TTC549 (cell line): ENCODE data around the gene NPHP4.

ENCODE experiments used
- FAIRE-seq: peaks from 2 replicates; lab custom pipeline; 2012; peaks lifted over from hg19 to GRCh38; lab: Jason Lieb, UNC

Gene NPHP4

DNA sequence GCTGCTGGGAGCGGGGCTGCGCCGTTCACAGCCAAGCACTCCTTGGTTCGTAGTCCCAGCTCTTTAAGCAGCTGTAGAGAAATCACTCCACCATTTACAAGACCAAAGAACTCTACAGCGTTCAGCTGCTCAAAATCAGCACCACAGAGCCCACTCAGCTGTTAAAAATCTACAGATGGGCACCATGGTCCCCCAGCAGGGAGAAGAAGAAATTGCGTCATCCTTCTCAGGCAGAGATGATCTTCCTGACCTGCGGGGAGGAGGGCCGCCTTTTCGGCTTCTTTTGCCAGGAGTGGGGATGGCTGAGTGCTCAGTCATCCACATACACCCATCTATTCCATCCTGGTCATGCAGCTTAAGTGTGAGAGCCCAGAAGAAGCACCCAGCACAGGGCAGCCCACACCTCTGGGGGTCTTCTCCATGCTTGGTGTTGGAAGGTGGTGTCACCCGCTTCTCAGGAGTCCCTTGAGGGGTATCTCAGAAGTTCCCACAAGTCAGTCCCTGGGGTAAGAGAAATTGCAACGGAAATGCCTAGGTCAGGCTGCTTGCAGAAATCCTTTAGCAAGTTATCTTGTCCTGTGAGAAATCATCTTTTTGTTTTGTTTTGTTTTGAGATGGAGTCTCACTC, 163.8 kb downstream of the NPHP4 start:
- FAIRE-seq, result no peak

DNA sequence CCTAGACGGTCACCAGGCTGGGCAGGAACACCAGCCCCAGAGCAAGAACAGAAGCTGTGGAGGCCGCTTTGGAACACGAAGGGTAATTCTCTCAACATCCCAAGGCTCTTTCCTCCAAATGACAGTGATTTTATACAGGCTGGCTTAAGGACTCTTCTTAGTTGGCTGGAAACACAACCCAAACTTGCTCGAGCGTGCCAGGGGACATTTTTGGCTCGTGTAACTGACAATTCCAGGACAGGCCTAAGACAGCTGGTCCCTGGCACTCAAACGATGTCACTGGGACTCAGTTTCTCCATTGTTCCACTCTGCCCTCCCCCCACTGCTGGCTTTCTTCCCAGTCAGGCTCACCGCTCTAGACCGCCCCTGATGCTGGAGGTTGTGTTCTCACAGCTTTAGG, 164.7 kb downstream of the NPHP4 start:
- no peak for FAIRE-seq

GRCh38 chr1:5826601-5827000, 165.6 kb downstream of the NPHP4 start:
- FAIRE-seq, result no peak

DNA sequence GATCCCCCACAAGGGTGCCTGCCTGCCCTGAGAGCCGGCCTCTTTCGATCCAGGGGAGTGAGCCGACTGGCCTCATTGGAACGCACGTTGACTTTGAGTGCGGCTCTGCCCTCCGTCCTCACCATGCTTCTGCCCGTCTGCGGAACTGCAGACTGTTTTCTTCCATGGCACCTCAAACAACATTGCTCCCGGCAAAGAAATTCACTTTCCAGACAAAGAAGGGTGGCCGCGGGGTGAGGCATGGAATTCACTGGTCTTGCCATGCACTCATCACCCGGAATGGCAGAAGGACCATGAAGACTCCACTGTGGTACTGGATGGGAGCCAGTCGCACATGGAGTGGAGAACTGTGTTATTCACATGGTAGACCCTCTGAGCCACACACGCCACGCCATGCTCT, 169.5 kb downstream of the NPHP4 start:
- FAIRE-seq, result no peak

DNA sequence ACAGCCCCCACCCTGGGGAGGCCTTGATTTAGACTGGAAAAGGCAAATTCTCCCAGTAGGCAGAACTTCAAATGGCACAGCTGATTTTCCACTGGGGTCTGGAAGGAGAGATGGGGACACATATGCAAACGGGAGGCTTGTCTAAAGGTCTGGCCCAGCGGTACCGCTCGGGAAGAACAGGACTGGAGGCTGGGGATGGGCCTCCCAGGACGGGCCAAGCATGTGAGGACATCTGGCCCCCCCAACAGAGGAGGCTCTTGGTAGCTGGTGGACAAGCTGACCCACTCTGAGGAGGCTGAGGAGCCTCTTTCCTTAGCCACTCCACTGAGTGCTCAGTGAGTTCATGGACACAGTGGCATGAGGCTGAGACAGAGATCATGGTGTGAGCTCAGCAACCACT, 170.0 kb downstream of the NPHP4 start:
- no peak for FAIRE-seq

- no peak for FAIRE-seq
Measured at GRCh38 chr1:5821540-5822176, 170.6 kb downstream of the NPHP4 start.

DNA sequence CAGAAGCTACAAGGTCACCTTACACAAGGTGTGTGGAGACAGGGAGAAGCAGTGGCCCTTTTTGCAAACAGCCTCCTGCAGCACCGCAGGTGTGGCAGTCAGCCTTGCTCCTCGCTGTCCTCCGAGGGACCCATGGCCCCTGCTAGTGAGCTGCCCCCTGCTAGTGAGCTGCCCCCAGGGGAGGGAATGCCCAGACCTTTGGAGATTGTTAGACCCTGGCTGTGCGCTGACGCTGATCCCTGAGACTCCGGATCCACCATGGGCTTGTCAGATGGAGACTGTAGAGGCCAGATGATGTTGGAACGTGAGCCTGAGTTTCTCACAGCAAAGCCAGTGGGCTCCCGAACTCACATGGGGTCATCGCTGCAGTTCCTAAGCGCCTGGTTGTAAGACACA, 172.2 kb downstream of the NPHP4 start:
- no peak for FAIRE-seq

- FAIRE-seq, result no peak
Measured at GRCh38 chr1:5819391-5820025, 172.7 kb downstream of the NPHP4 start.

DNA sequence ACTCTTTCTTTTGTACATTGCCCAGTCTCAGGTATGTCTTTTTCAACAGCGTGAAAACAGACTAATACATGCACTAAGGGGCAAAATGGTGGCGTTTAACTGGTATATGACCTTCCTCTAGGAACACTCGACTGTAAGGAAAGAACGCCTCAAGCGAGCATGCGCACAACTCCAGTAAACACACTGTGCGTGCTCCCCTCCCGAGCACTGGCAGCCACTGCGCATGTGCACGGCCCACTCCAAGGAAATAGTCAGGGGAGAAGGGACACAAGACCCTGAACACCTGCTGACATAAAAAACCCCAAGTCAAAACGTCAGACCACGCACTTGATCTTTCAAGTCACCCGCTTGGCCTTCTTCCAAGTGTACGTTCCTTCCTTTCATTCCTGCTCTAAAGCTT, 173.5 kb downstream of the NPHP4 start:
- no peak for FAIRE-seq

- FAIRE-seq, result no peak
Measured at GRCh38 chr1:5815716-5816115, 176.5 kb downstream of the NPHP4 start.

DNA sequence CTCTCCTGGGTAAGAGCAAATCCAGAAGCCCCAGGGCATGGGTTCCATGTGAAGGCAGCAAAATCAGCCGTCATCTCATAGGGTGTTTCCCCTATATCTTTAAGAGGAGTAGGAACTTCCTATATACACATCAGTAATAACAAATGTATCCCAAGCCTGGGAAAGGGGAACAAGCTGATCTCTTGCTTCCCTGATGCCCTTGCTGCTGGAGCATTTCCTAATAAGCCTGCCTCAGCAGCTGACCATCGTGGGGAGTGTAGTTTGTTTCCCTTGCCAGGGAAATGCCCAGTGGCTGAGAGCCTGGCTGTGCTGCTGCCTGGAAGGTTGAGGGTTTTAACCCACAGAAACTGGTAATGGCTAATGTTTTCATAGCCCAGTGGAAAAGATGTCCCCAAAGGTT, 177.0 kb downstream of the NPHP4 start:
- no peak for FAIRE-seq

DNA sequence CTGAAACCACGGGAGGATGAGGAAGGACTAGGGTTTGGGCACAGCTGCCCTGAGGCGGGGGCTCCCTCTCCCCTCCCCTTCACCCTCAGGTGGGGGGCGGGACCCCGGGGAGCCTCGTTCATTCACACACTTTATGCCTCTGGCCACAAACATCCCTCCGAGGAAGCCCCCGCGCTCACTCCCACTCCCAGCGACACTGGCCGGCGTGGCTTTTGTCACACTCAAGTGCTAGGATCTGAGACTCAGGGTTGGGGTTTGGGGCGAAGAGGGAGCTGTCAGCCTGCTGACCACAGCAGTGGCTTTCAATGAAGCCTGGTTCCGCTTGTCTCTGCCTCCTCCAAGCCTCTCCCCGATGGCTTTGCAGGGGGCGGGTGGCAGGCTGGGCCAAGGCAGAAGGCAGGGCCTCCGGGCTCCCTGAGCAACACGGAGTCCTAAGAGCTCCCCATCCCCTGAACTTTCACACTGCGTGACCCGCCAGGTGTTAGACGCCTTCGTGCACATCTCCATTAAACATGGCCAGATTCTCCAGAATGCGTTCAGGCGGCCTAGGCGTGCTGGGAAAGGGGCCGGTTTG, 178.1 kb downstream of the NPHP4 start:
- FAIRE-seq, result no peak

GRCh38 chr1:5813480-5813879, 178.7 kb downstream of the NPHP4 start:
- FAIRE-seq, result no peak
